K562 treated with DMSO at 1 percent for 12 hours (cell line): Measurements from ENCODE around the gene ADH1B. TPM values are rescaled to one million over a fixed set of nuclear protein-coding genes. Genes with fewer than 3 reads are reported as not detected.

ENCODE experiments used
- total RNA-seq: library from RNA; unstranded; fragments of 300-600 nt; gene quantifications from 2 replicates; pipeline ENCODE4 v1.2.3, GENCODE V29; 2022; ENCODE audit not compliant: insufficient read depth

ADH1B gene
- not detected in 2 replicates for total RNA-seq

DNA sequence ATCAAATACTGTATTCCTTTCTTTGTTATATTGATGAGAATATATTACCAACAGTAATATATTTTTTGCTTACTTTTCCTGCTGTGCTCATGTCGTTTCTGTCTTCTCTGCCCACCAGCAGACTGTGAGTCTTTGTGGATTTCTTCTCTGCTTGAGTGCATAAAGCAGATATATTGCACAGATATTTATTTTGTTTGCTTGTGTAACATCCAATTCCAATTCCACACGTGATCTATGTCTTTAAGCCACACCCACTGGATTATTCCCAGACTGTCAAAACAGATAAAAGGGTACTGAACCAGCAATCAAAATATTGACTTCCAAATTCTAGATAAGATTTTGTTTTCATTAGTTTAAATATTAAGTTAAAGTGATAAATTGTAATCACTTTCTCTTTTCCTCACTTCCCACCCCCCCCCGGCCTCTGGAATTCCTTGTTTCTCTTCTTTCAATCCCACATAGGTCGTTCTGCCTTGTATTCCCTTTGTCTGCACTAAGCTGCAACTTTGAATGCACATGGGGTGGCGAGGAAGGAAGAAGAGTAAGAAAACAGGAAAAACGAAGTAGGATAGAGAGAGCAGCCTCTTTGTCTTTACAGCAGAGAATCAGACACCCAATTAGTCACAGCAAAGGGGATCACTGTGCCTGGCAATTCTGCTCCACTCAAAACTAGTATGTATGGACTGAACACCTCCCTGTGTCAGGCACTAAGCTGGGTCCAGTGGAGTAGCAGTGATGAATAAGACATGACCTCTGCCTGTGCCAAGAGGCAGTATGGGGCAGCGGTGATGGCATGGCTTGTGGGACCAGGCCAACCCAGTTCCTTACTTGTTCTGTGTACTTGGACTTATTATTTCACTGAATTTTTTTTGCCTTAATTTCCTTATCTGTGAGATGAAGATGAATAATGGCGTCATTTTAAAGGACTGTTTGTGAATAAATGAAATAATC, at the start of gene ADH1B:
ADH1B (minus strand) TSS at position 161 of the 951 bp plus-strand sequence; CDS start at position 91, 70 bp downstream.

GRCh38 chr4:99352602-99353537, 31.7 kb upstream of the ADH1B start, which contains the start of gene ADH1C:
ADH1C (minus strand) TSS chr4:99352746; CDS start chr4:99352675, 71 bp downstream.

GRCh38 chr4:99290848-99291786, 30.1 kb downstream of the ADH1B start, which contains the start of gene ADH1A:
ADH1A (minus strand) TSS chr4:99290985; CDS start chr4:99290914, 71 bp downstream.

Other genes with a start within 250 kb of the ADH1B start
- gene ADH5, start 232.6 kb downstream of the ADH1B start, total RNA-seq = 93.9 and 110 TPM in 2 replicates
- not detected in 2 replicates for gene ADH4, start 177.1 kb downstream of the ADH1B start, total RNA-seq
- not detected in 2 replicates for gene ADH6, start 102.2 kb downstream of the ADH1B start, total RNA-seq
- gene ADH1A, start 30.4 kb downstream of the ADH1B start, total RNA-seq = not detected in 2 replicates
- gene ADH1C, start 31.3 kb upstream of the ADH1B start, total RNA-seq = not detected in 2 replicates
- gene ADH7, start 113.9 kb upstream of the ADH1B start, total RNA-seq = not detected in 2 replicates
- not detected in 2 replicates for gene C4orf17, start 189.6 kb upstream of the ADH1B start, total RNA-seq
- gene TRMT10A, start 242.6 kb upstream of the ADH1B start, total RNA-seq = 1.9 and 5.0 TPM in 2 replicates